Measurements from ENCODE around the gene PGM2L1. TPM values are rescaled to one million over a fixed set of nuclear protein-coding genes. Genes with fewer than 3 reads are reported as not detected.

The PGM2L1 gene
- total and polyA plus RNA-seq, 12 donors = 0.81 to 2.5 (median 1.5) TPM

- Histone ChIP-seq H3K4me3 (no peak overlapping the region), H3K4me1 (peaks cover 0 to 8% (median 0%) of the 10 kb centered on the region in 9 donors), H3K9me3 (no peaks in the 10 kb centered on the region), H3K27me3 (no peaks in the 10 kb centered on the region), H3K36me3 (no peaks in the 10 kb centered on the region), H3K27ac (no peak overlapping the region)
- ATAC-seq = no peak
- intact Hi-C loops (cut with DNase I) = loop anchor here in 3 of 10 donors (5.0 kb wide), 2 partner anchors 57 to 177 kb away; no protein-coding TSS in a partner anchor
- no peak for DNase-seq
- no peak for TF ChIP-seq CTCF (IDR thresholded peaks at IDR 0.05)
- WGBS, 2 donors = 85 to 94% methylated on average over 2 of the region's 2 CpGs
These were observed 7.5 kb downstream of the PGM2L1 start for GRCh38 chr11:74390697-74391096.

DNA sequence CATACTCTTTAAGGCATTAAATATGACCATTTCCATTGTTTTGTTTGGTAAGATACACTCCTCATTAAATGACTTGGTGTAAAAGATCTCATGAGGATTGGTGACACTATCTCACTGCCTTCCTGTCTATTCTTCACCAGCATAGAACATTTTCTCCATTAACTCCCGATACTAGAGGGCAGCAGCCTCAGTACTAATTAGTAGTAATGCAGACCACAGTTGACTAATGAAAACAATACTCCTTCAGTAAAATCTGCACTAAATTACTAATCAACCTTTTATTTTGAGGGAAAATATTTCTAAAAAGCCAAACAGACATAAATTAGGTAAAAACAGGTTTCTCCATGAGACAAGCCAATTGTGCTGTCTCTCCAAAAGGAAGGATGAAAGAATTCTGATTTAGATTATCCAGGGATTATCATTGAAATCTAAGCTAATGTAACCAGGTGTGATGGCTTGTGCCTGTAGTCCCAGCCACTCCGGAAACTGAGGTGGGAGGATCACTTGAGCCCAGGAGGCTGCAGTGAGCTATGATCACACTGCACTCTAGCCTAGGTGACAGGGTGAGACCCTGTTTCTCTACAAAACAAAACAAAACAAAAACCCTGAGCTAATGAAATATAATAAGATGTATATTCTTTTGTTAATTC is 9.4 kb downstream of the PGM2L1 start:
- Histone ChIP-seq H3K4me3 (no peak overlapping the region), H3K36me3 (no peaks in the 10 kb centered on the region), H3K4me1 (peaks cover 0 to 8% (median 0%) of the 10 kb centered on the region in 9 donors), H3K27me3 (no peaks in the 10 kb centered on the region), H3K27ac (no peak overlapping the region), H3K9me3 (no peaks in the 10 kb centered on the region)
- peak in 1 of 2 donors; percentile 72 for DNase-seq
- intact Hi-C loops (cut with DNase I) = loop anchor here in 9 of 10 donors (1.0 to 10.0 kb wide), 8 partner anchors 58 to 186 kb away; no protein-coding TSS in a partner anchor
- ATAC-seq = peak in 6 of 8 donors; percentile 67 to 81 (median 76)
- peak; percentile 54 to 88 (median 76) for TF ChIP-seq CTCF (IDR thresholded peaks at IDR 0.05)
- 2% methylated on average over 2 of the region's 2 CpGs for WGBS, 2 donors

DNA sequence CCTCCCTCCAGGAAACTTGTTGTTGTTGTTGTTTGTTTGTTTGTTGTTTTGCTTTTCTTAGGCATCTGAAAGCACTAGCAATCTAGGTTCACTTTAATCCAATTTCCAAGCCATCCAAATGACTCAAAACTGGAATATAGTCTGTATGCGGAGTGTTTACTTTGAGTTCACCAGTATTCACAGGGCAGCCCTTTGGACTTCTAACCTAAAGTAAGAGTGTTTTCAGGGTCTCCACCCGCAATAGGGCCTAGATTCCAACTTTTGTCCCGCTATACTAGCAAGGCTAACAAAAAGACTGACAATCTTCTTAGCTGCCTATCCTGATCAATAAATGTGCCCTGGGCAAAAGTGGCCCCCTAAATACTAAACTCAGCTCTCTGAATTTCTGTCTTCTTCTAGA is 13.6 kb downstream of the PGM2L1 start:
- intact Hi-C loops (cut with DNase I) = loop anchor here in 8 of 10 donors (5.0 to 10.0 kb wide), 5 partner anchors 63 to 190 kb away; no protein-coding TSS in a partner anchor
- no peak for DNase-seq
- Histone ChIP-seq H3K27ac (no peak overlapping the region), H3K4me1 (peaks cover 0 to 3% (median 0%) of the 10 kb centered on the region in 9 donors), H3K4me3 (no peak overlapping the region), H3K36me3 (no peaks in the 10 kb centered on the region), H3K9me3 (no peaks in the 10 kb centered on the region), H3K27me3 (no peaks in the 10 kb centered on the region)
- 95 to 99% methylated on average over 3 of the region's 3 CpGs for WGBS, 2 donors
- no peak for TF ChIP-seq CTCF (IDR thresholded peaks at IDR 0.05)
- no peak for ATAC-seq

DNA sequence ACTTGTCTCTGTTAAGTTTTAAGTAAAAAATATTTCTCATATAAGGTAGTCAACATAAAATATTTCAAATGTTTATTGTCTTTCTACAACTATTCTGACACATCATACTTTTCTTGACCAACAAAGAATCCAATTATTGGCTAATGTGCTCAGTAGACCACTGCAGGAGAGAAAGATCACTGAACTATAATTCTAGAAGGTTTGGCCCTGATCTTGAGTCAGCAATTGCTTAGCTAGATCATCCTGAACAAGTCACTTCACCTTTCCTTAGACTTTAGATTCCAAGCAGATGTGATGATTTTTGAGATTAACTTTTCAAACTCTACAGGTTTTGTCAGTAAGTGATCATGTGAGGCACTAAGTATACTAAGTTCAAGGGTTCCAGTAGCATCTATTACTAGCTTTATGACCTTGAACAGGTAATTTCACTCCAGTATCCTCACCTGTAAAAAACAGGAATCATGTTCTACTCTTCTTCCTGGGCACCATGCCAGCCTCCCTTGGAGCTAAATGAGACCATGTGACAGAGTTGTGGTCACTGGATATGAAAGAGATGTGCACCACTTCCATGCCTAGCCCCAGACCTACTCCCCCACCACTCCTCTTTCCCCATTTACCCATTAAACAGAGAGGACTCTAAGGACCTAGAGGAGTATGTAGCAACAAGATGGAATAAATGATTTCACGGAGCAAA is 17.3 kb downstream of the PGM2L1 start:
- H3K27ac ChIP-seq = no peak overlapping the region
- WGBS, 2 donors = 94 to 97% methylated on average over 1 of the region's 1 CpG
- no peak for DNase-seq
- H3K36me3 ChIP-seq = no peaks in the 10 kb centered on the region
- H3K27me3 ChIP-seq = no peaks in the 10 kb centered on the region
- no peaks in the 10 kb centered on the region for H3K9me3 ChIP-seq
- H3K4me1 ChIP-seq = no peaks in the 10 kb centered on the region
- intact Hi-C loops (cut with DNase I) = loop anchor here in 4 of 10 donors (10.0 kb wide), 2 partner anchors 126 to 194 kb away; no protein-coding TSS in a partner anchor
- no peak overlapping the region for H3K4me3 ChIP-seq
- TF ChIP-seq CTCF (IDR thresholded peaks at IDR 0.05) = no peak
- ATAC-seq = no peak

Measured in heart right ventricle (tissue), 16 donors.